Upper lobe of right lung (tissue), 1 donor: ENCODE measurements around the gene ENTR1. TPM values are rescaled to one million over a fixed set of nuclear protein-coding genes. Genes with fewer than 3 reads are reported as not detected.

ENCODE experiments used
- ATAC-seq: fragments of 200-7000 bp; cut with Tn5 transposase; one replicate; pipeline ENCODE4 v1.9.1; 2020; ENCODE audit warnings: mild to moderate bottlenecking, moderate library complexity
- DNase-seq: peaks from one replicate; pipeline ENCODE4 v3.0.0-alpha.2; 2020
- H3K27ac ChIP-seq: fragments of 200-600 bp; one replicate; pipeline ENCODE4 v1.8.0; 2022
- H3K27me3 ChIP-seq: fragments of 200-600 bp; one replicate; pipeline ENCODE4 v1.8.0; 2022; ENCODE audit warnings: mild to moderate bottlenecking
- H3K36me3 ChIP-seq: fragments of 200-600 bp; one replicate; pipeline ENCODE4 v1.8.0; 2022
- H3K4me1 ChIP-seq: fragments of 200-600 bp; one replicate; pipeline ENCODE4 v1.8.0; 2022
- H3K4me3 ChIP-seq: fragments of 200-600 bp; one replicate; pipeline ENCODE4 v1.8.0; 2022; ENCODE audit warnings: mild to moderate bottlenecking
- H3K9me3 ChIP-seq: fragments of 200-600 bp; one replicate; pipeline ENCODE4 v1.8.0; 2022
- intact Hi-C: fragments of 100-400 bp; cut with DNase I; formaldehyde crosslinking; loops from one replicate; pipeline ENCODE4 v1.11.0; 2022
- total RNA-seq: library from RNA; stranded (reverse); fragmentation: NEBNext Ultra II Directional; extraction: Animal tissue kit (Norgen Biotek cat#: 25700); gene quantifications from one replicate; pipeline ENCODE4 v1.2.1, GENCODE V29; 2021
- TF ChIP-seq, protein P1 (sequence below): fragments of 200-600 bp; IDR thresholded peaks from one replicate; pipeline ENCODE4 v1.8.0; 2022; ENCODE audit warnings: antibody characterized with exemption
- donor health status: DM: no; HTN: yes; CAD: no; lungs with severe emphysema.

ENTR1 gene
- total RNA-seq, 1 donor from 2014 or later = 36.4 TPM

DNA sequence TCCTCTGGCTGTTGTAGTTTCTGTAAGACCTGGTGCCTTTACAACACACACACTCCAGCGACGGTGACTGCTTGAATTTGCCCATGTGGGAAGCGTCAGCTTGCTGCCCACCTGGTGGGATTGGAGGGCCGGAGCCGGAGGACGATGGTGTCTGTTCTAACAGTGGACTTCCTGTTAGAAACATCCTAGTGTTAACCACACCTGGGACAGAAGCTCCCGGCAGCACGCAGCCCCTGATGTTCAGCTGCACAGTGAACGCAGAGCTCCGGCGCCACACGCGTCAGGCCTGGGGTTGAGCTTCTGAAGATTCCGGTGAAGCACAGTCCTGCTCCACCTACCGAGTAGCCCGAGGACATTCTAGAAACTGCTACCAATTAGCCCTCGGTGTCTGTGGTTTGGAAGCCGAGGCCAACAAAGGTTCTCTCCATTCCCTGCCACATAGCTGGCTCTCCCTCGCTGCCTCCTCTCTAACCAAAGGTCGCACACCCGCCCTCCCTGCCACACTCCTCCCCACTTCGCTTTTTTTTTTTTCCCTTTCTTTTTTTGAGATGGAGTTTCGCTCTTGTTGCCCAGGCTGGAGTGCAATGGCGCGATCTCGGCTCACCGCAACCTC, 14.4 kb upstream of the ENTR1 start:
- Histone ChIP-seq H3K27ac (no peak overlapping the region), H3K27me3 (no peaks in the 10 kb centered on the region), H3K9me3 (no peaks in the 10 kb centered on the region), H3K4me3 (no peak overlapping the region), H3K36me3 (peaks cover 62% of the 10 kb centered on the region), H3K4me1 (no peaks in the 10 kb centered on the region)
- TF ChIP-seq, protein P1, sequence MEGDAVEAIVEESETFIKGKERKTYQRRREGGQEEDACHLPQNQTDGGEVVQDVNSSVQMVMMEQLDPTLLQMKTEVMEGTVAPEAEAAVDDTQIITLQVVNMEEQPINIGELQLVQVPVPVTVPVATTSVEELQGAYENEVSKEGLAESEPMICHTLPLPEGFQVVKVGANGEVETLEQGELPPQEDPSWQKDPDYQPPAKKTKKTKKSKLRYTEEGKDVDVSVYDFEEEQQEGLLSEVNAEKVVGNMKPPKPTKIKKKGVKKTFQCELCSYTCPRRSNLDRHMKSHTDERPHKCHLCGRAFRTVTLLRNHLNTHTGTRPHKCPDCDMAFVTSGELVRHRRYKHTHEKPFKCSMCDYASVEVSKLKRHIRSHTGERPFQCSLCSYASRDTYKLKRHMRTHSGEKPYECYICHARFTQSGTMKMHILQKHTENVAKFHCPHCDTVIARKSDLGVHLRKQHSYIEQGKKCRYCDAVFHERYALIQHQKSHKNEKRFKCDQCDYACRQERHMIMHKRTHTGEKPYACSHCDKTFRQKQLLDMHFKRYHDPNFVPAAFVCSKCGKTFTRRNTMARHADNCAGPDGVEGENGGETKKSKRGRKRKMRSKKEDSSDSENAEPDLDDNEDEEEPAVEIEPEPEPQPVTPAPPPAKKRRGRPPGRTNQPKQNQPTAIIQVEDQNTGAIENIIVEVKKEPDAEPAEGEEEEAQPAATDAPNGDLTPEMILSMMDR = no peak
- DNase-seq (no peak), ATAC-seq (no peak)
- intact Hi-C loops = no loop called here

DNA sequence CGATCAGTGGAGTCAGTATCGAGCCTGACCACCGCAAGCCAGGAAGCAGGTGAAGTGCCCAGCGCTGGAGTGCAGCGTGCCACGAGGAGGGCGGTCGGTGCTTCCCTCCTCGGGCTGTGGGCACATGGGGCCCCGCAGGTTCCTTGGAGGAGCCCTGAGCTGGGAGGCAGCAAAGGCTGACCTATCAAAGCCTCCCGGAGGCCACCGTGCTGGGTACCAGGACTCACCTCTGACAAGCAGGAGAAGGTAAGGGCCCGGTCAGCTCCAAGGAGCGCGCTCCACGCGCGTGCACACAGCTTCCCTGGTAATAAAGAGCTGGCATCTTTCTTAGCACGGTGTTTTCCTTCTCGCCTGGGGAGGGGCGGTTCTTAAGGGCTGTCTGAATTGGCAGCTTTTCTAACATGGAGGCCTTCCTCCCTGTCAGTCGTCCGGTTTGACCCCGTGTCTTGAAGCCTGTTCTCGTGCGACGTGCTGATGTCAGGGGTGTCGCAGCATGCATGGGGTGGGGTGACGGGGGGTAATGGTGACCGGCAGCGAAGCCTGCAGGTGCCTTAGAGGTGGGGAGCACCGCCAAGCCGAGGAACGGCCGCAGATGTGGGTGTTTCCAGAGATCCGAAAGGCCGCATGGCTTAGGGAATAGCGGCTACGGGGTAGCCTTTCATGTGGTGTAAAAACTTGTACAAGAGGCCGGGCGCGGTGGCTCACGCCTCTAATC, 13.2 kb upstream of the ENTR1 start:
- H3K4me1 ChIP-seq = no peaks in the 10 kb centered on the region
- H3K36me3 ChIP-seq = peaks cover 65% of the 10 kb centered on the region
- H3K27me3 ChIP-seq = no peaks in the 10 kb centered on the region
- ATAC-seq (no peak), DNase-seq (no peak)
- no peaks in the 10 kb centered on the region for H3K9me3 ChIP-seq
- TF ChIP-seq, protein P1 = no peak
- no peak overlapping the region for H3K27ac ChIP-seq
- H3K4me3 ChIP-seq = no peak overlapping the region
- intact Hi-C loops = no loop called here

- Histone ChIP-seq H3K27ac (no peak overlapping the region), H3K9me3 (no peaks in the 10 kb centered on the region), H3K27me3 (no peaks in the 10 kb centered on the region), H3K36me3 (peaks cover 71% of the 10 kb centered on the region), H3K4me3 (no peak overlapping the region), H3K4me1 (no peaks in the 10 kb centered on the region)
- TF ChIP-seq, protein P1 = no peak
- ATAC-seq = no peak
- intact Hi-C loops = no loop called here
- no peak for DNase-seq
These were observed 12.5 kb upstream of the ENTR1 start for GRCh38 chr9:136422876-136423275.

DNA sequence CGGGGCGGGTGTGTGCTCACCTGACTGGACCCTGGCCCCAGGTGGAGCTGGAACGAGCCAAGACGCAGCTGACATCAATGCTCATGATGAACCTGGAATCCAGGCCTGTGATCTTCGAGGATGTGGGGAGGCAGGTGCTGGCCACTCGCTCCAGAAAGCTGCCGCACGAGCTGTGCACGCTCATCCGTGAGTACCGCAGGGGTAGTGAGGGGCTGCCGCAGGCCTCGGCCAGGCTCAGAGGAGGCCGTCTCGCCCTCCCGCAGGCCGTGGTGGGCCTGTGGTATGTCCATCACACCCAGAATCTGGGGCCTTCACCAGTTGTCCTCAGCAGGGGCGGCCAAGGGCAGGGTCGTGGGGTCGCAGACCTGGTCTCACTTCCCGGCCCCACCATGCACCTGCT, 11.4 kb upstream of the ENTR1 start:
- Histone ChIP-seq H3K4me1 (no peaks in the 10 kb centered on the region), H3K27ac (no peak overlapping the region), H3K36me3 (peaks cover 82% of the 10 kb centered on the region), H3K4me3 (no peak overlapping the region), H3K27me3 (no peaks in the 10 kb centered on the region), H3K9me3 (no peaks in the 10 kb centered on the region)
- ATAC-seq (no peak), DNase-seq (no peak)
- intact Hi-C loops = no loop called here
- TF ChIP-seq, protein P1 = no peak

DNA sequence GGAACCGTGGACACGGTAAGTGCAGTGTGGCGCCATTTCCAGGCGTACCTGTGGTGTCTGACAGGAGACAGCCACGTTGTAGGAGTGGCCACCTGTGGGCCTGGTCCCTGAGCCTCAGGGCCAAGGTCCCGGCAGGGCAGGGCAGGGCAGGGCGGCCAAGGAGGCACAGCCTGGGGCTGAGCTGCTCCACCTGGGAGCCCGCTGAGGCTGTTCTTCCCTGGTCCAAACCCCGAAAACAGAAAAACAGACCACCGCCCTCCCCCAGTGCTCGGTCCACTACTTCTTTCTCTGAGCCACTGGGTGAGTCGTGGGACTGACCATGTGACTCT, 8.6 kb upstream of the ENTR1 start:
- Histone ChIP-seq H3K27ac (no peak overlapping the region), H3K36me3 (peaks cover 100% of the 10 kb centered on the region), H3K4me3 (no peak overlapping the region), H3K4me1 (no peaks in the 10 kb centered on the region), H3K27me3 (no peaks in the 10 kb centered on the region), H3K9me3 (no peaks in the 10 kb centered on the region)
- intact Hi-C loops = no loop called here
- TF ChIP-seq, protein P1 = no peak
- ATAC-seq (no peak), DNase-seq (no peak)
